ENCODE data around the gene CFAP210. TPM values are rescaled to one million over a fixed set of nuclear protein-coding genes. Genes with fewer than 3 reads are reported as not detected.
A peak's percentile ranks its signal among the peaks of the same experiment; 100 is the strongest.
"Not testable (repeated sequence)": the region's sequence is repeated elsewhere in the genome, so short reads cannot be mapped to it uniquely, and the experiment has no call there.

Gene CFAP210
- polyA plus RNA-seq, 3 donors = not detected

GRCh38 chr2:169619946-169620345 is 74.3 kb downstream of the CFAP210 start:
- Histone ChIP-seq H3K4me3 (replicated peaks in 1 of 3; ENCODE audit: low read depth in 2 of 3, low read length in 3 of 3) (no peak overlapping the region), H4K20me1 (ENCODE audit: insufficient read depth, low read length) (peaks cover 10% of the 10 kb centered on the region), H3K36me3 (replicated peaks in 1 of 2; ENCODE audit: control insufficient read depth in 1 of 2, insufficient read depth in 2 of 2, low read length in 2 of 2) (peaks cover 52 to 91% of the 10 kb centered on the region in 2 donors), H3K4me1 (ENCODE audit: control insufficient read depth in 1 of 2, insufficient read depth in 2 of 2, low read length in 2 of 2) (no peaks in the 10 kb centered on the region), H3K79me2 (ENCODE audit: insufficient read depth, low read length) (peaks cover 4% of the 10 kb centered on the region), H2AFZ (ENCODE audit: insufficient read depth, low read depth, low read length, poor library complexity, severe bottlenecking) (no peak overlapping the region), H3K9me3 (replicated peaks in 1 of 2; ENCODE audit: control insufficient read depth in 1 of 2, insufficient read depth in 1 of 2, low read length in 2 of 2) (peaks cover 0 to 7% of the 10 kb centered on the region in 2 donors), H3K4me2 (replicated peaks; ENCODE audit: extremely low read depth, low read length, poor library complexity, severe bottlenecking) (no peak overlapping the region), H3K27me3 (ENCODE audit: control insufficient read depth in 2 of 2, insufficient read depth in 2 of 2, low read length in 2 of 2) (no peaks in the 10 kb centered on the region), H3K9ac (ENCODE audit: insufficient read depth, low read length, poor library complexity, severe bottlenecking) (no peak overlapping the region), H3K27ac (ENCODE audit: low read depth in 1 of 2, low read length in 2 of 2) (no peak overlapping the region)
- no CpG with 5 or more reads among the region's 3 CpGs for WGBS (ENCODE audit: insufficient coverage)
- no peak for DNase-seq
- Mint-ChIP-seq H3K4me1 (no peaks in the 10 kb centered on the region), H3K36me3 (peaks cover 75 to 84% of the 10 kb centered on the region in 2 donors), H3K27ac (peak overlapping the region in 1 of 7 donors; percentile 25), H3K9me3 (peaks cover 0 to 10% (median 3%) of the 10 kb centered on the region in 7 donors), H3K4me3 (no peak overlapping the region), H3K27me3 (ENCODE audit: low read depth in 3 of 3) (no peaks in the 10 kb centered on the region)
- no peak for TF ChIP-seq CTCF (IDR thresholded peaks at IDR 0.05)
- intact Hi-C loops (cut with micrococcal nuclease) = no loop called here

DNA sequence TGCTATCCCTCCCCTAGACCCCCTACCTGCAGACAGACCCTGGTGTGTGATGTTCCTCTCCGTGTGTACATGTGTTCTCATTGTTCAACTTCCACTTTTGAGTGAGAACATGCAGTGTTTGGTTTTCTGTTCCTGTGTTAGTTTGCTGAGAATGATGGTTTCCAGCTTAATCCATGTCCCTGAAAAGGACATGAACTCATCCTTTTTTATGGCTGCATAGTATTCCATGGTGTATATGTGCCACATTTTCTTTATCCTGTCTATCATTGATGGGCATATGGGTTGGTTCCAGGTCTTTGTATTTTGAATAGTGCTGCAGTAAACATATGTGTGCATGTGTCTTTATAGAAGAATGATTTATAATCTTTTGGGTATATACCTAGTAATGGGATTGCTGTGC is 78.2 kb downstream of the CFAP210 start:
- H3K79me2 ChIP-seq (ENCODE audit: insufficient read depth, low read length); H3K9ac ChIP-seq (ENCODE audit: insufficient read depth, low read length, poor library complexity, severe bottlenecking); H3K4me1 Mint-ChIP-seq; H3K27me3 ChIP-seq (ENCODE audit: control insufficient read depth in 2 of 2, insufficient read depth in 2 of 2, low read length in 2 of 2); H3K27ac ChIP-seq (ENCODE audit: low read depth in 1 of 2, low read length in 2 of 2); H3K4me1 ChIP-seq (ENCODE audit: control insufficient read depth in 1 of 2, insufficient read depth in 2 of 2, low read length in 2 of 2); H2AFZ ChIP-seq (ENCODE audit: insufficient read depth, low read depth, low read length, poor library complexity, severe bottlenecking); intact Hi-C loops (cut with micrococcal nuclease); H3K4me3 Mint-ChIP-seq; H4K20me1 ChIP-seq (ENCODE audit: insufficient read depth, low read length); H3K27me3 Mint-ChIP-seq (ENCODE audit: low read depth in 3 of 3); H3K9me3 ChIP-seq (replicated peaks in 1 of 2; ENCODE audit: control insufficient read depth in 1 of 2, insufficient read depth in 1 of 2, low read length in 2 of 2); H3K4me2 ChIP-seq (replicated peaks; ENCODE audit: extremely low read depth, low read length, poor library complexity, severe bottlenecking); DNase-seq; H3K4me3 ChIP-seq (replicated peaks in 1 of 3; ENCODE audit: low read depth in 2 of 3, low read length in 3 of 3): not testable (repeated sequence)
- H3K9me3 Mint-ChIP-seq = peaks cover 3 to 14% (median 8%) of the 10 kb centered on the region in 7 donors
- peak overlapping the region in 1 of 7 donors; percentile 54 for H3K27ac Mint-ChIP-seq
- WGBS (ENCODE audit: insufficient coverage) = no CpG with 5 or more reads among the region's 1 CpG
- peaks cover 54 to 91% of the 10 kb centered on the region in 2 donors for H3K36me3 ChIP-seq (replicated peaks in 1 of 2; ENCODE audit: control insufficient read depth in 1 of 2, insufficient read depth in 2 of 2, low read length in 2 of 2)
- peaks cover 80 to 92% of the 10 kb centered on the region in 2 donors for H3K36me3 Mint-ChIP-seq

Data from CD14-positive monocyte (primary cell).